ENCODE results near the gene TTC7B.

GRCh38 chr14:90607141-90607540, 209.1 kb downstream of the TTC7B start:
- TF ChIP-seq CTCF (IDR thresholded peaks at IDR 0.05; ENCODE audit: insufficient read depth, low read length, poor library complexity, severe bottlenecking): no peak
- no peak for TF ChIP-seq EZH2phosphoT487 (conservative IDR thresholded peaks at IDR 0.05; ENCODE audit: low read length)

Measured in SU-DHL-6 (cell line).